NB4 (cell line): ENCODE measurements around the gene CD300LB.

Source experiments
- CTCF ChIP-seq: IDR thresholded peaks from one replicate; pipeline ENCODE4 v1.5.1; 2012; ENCODE audit warnings: low read depth, low read length
- MAX ChIP-seq: IDR thresholded peaks from 2 replicates; pipeline ENCODE4 v1.6.1; 2011; ENCODE audit warnings: low read depth, low read length
- POLR2A ChIP-seq: IDR thresholded peaks from 2 replicates; pipeline ENCODE4 v1.6.1; 2011; ENCODE audit warnings: mild to moderate bottlenecking; ENCODE audit not compliant: insufficient read length; ENCODE audit errors: extremely low read depth

- TF ChIP-seq CTCF (no peak), POLR2A (no peak), MAX (no peak)
These were observed 24.2 kb upstream of the CD300LB start for GRCh38 chr17:74555427-74555940.
